ENCODE data around the gene ADGRA1. TPM values are rescaled to one million over a fixed set of nuclear protein-coding genes. Genes with fewer than 3 reads are reported as not detected.

Gene ADGRA1
- total RNA-seq, 1 donor from 2014 or later: under 0.01 TPM

- H3K4me3 ChIP-seq (ENCODE audit: low read length in 3 of 3): no peak overlapping the region
- H3K9me3 ChIP-seq (ENCODE audit: control insufficient read depth in 3 of 3, low read length in 3 of 3): no peaks in the 10 kb centered on the region
- H3K36me3 ChIP-seq (ENCODE audit: control insufficient read depth in 3 of 3, insufficient read depth in 3 of 3, low read length in 3 of 3): peaks cover 0 to 2% (median 0%) of the 10 kb centered on the region in 3 donors
- H3K4me1 ChIP-seq (ENCODE audit: control insufficient read depth in 3 of 3, insufficient read depth in 3 of 3, low read length in 3 of 3): no peaks in the 10 kb centered on the region
- peaks cover 5 to 21% (median 13%) of the 10 kb centered on the region in 3 donors for H3K27me3 ChIP-seq (ENCODE audit: control insufficient read depth in 3 of 3, insufficient read depth in 3 of 3, low read length in 3 of 3)
- no peak overlapping the region for H3K27ac ChIP-seq (ENCODE audit: low read depth, low read length)
- peak overlapping the region in 1 of 3 donors; percentile 33 for H3K9ac ChIP-seq (ENCODE audit: low read depth in 1 of 3, low read length in 3 of 3)
Observed at GRCh38 chr10:133124357-133125211, 36.9 kb downstream of the ADGRA1 start.

GRCh38 chr10:133125901-133126300, 38.2 kb downstream of the ADGRA1 start:
- H3K9me3 ChIP-seq (ENCODE audit: control insufficient read depth in 3 of 3, low read length in 3 of 3): no peaks in the 10 kb centered on the region
- H3K4me3 ChIP-seq (ENCODE audit: low read length in 3 of 3): no peak overlapping the region
- H3K27ac ChIP-seq (ENCODE audit: low read depth, low read length): no peak overlapping the region
- peaks cover 14 to 21% (median 18%) of the 10 kb centered on the region in 3 donors for H3K27me3 ChIP-seq (ENCODE audit: control insufficient read depth in 3 of 3, insufficient read depth in 3 of 3, low read length in 3 of 3)
- no peaks in the 10 kb centered on the region for H3K4me1 ChIP-seq (ENCODE audit: control insufficient read depth in 3 of 3, insufficient read depth in 3 of 3, low read length in 3 of 3)
- peaks cover 0 to 2% (median 0%) of the 10 kb centered on the region in 3 donors for H3K36me3 ChIP-seq (ENCODE audit: control insufficient read depth in 3 of 3, insufficient read depth in 3 of 3, low read length in 3 of 3)
- no peak overlapping the region for H3K9ac ChIP-seq (ENCODE audit: low read depth in 1 of 3, low read length in 3 of 3)

- no peak overlapping the region for H3K9ac ChIP-seq (ENCODE audit: low read depth in 1 of 3, low read length in 3 of 3)
- no peaks in the 10 kb centered on the region for H3K9me3 ChIP-seq (ENCODE audit: control insufficient read depth in 3 of 3, low read length in 3 of 3)
- no peak overlapping the region for H3K27ac ChIP-seq (ENCODE audit: low read depth, low read length)
- H3K36me3 ChIP-seq (ENCODE audit: control insufficient read depth in 3 of 3, insufficient read depth in 3 of 3, low read length in 3 of 3): no peaks in the 10 kb centered on the region
- no peaks in the 10 kb centered on the region for H3K4me1 ChIP-seq (ENCODE audit: control insufficient read depth in 3 of 3, insufficient read depth in 3 of 3, low read length in 3 of 3)
- H3K4me3 ChIP-seq (ENCODE audit: low read length in 3 of 3): no peak overlapping the region
- H3K27me3 ChIP-seq (ENCODE audit: control insufficient read depth in 3 of 3, insufficient read depth in 3 of 3, low read length in 3 of 3): peaks cover 18 to 24% (median 18%) of the 10 kb centered on the region in 3 donors
Observed at GRCh38 chr10:133126431-133127290, 38.9 kb downstream of the ADGRA1 start.

- Histone ChIP-seq H3K9me3 (ENCODE audit: control insufficient read depth in 3 of 3, low read length in 3 of 3) (no peaks in the 10 kb centered on the region), H3K9ac (ENCODE audit: low read depth in 1 of 3, low read length in 3 of 3) (no peak overlapping the region), H3K27me3 (ENCODE audit: control insufficient read depth in 3 of 3, insufficient read depth in 3 of 3, low read length in 3 of 3) (peaks cover 22 to 29% (median 24%) of the 10 kb centered on the region in 3 donors), H3K27ac (ENCODE audit: low read depth, low read length) (no peak overlapping the region), H3K36me3 (ENCODE audit: control insufficient read depth in 3 of 3, insufficient read depth in 3 of 3, low read length in 3 of 3) (no peaks in the 10 kb centered on the region), H3K4me3 (ENCODE audit: low read length in 3 of 3) (no peak overlapping the region), H3K4me1 (ENCODE audit: control insufficient read depth in 3 of 3, insufficient read depth in 3 of 3, low read length in 3 of 3) (no peaks in the 10 kb centered on the region)
Observed at GRCh38 chr10:133127291-133128125, 39.8 kb downstream of the ADGRA1 start.

- Histone ChIP-seq H3K27ac (ENCODE audit: low read depth, low read length) (no peak overlapping the region), H3K4me3 (ENCODE audit: low read length in 3 of 3) (no peak overlapping the region), H3K4me1 (ENCODE audit: control insufficient read depth in 3 of 3, insufficient read depth in 3 of 3, low read length in 3 of 3) (no peaks in the 10 kb centered on the region), H3K36me3 (ENCODE audit: control insufficient read depth in 3 of 3, insufficient read depth in 3 of 3, low read length in 3 of 3) (no peaks in the 10 kb centered on the region), H3K9ac (ENCODE audit: low read depth in 1 of 3, low read length in 3 of 3) (no peak overlapping the region), H3K9me3 (ENCODE audit: control insufficient read depth in 3 of 3, low read length in 3 of 3) (no peaks in the 10 kb centered on the region), H3K27me3 (ENCODE audit: control insufficient read depth in 3 of 3, insufficient read depth in 3 of 3, low read length in 3 of 3) (peaks cover 24 to 32% (median 25%) of the 10 kb centered on the region in 3 donors)
Observed at GRCh38 chr10:133128126-133129070, 40.7 kb downstream of the ADGRA1 start.

GRCh38 chr10:133129071-133129858, 41.5 kb downstream of the ADGRA1 start:
- H3K27me3 ChIP-seq (ENCODE audit: control insufficient read depth in 3 of 3, insufficient read depth in 3 of 3, low read length in 3 of 3): peaks cover 22 to 27% (median 23%) of the 10 kb centered on the region in 3 donors

GRCh38 chr10:133129859-133130495, 42.3 kb downstream of the ADGRA1 start:
- H3K9ac ChIP-seq (ENCODE audit: low read depth in 1 of 3, low read length in 3 of 3): no peak overlapping the region
- H3K36me3 ChIP-seq (ENCODE audit: control insufficient read depth in 3 of 3, insufficient read depth in 3 of 3, low read length in 3 of 3): no peaks in the 10 kb centered on the region
- no peak overlapping the region for H3K4me3 ChIP-seq (ENCODE audit: low read length in 3 of 3)
- H3K9me3 ChIP-seq (ENCODE audit: control insufficient read depth in 3 of 3, low read length in 3 of 3): no peaks in the 10 kb centered on the region
- H3K27ac ChIP-seq (ENCODE audit: low read depth, low read length): no peak overlapping the region
- peaks cover 17 to 24% (median 19%) of the 10 kb centered on the region in 3 donors for H3K27me3 ChIP-seq (ENCODE audit: control insufficient read depth in 3 of 3, insufficient read depth in 3 of 3, low read length in 3 of 3)
- H3K4me1 ChIP-seq (ENCODE audit: control insufficient read depth in 3 of 3, insufficient read depth in 3 of 3, low read length in 3 of 3): no peaks in the 10 kb centered on the region

More at GRCh38 chr10:133129071-133129858, 41.5 kb downstream of the ADGRA1 start:
- Histone ChIP-seq H3K4me3 (ENCODE audit: low read length in 3 of 3) (no peak overlapping the region), H3K4me1 (ENCODE audit: control insufficient read depth in 3 of 3, insufficient read depth in 3 of 3, low read length in 3 of 3) (no peaks in the 10 kb centered on the region), H3K9ac (ENCODE audit: low read depth in 1 of 3, low read length in 3 of 3) (no peak overlapping the region), H3K36me3 (ENCODE audit: control insufficient read depth in 3 of 3, insufficient read depth in 3 of 3, low read length in 3 of 3) (no peaks in the 10 kb centered on the region), H3K9me3 (ENCODE audit: control insufficient read depth in 3 of 3, low read length in 3 of 3) (no peaks in the 10 kb centered on the region), H3K27ac (ENCODE audit: low read depth, low read length) (no peak overlapping the region)

- Histone ChIP-seq H3K9me3 (ENCODE audit: control insufficient read depth in 3 of 3, low read length in 3 of 3) (no peaks in the 10 kb centered on the region), H3K27me3 (ENCODE audit: control insufficient read depth in 3 of 3, insufficient read depth in 3 of 3, low read length in 3 of 3) (peaks cover 17 to 24% (median 19%) of the 10 kb centered on the region in 3 donors), H3K36me3 (ENCODE audit: control insufficient read depth in 3 of 3, insufficient read depth in 3 of 3, low read length in 3 of 3) (no peaks in the 10 kb centered on the region), H3K4me3 (ENCODE audit: low read length in 3 of 3) (no peak overlapping the region), H3K27ac (ENCODE audit: low read depth, low read length) (no peak overlapping the region), H3K9ac (ENCODE audit: low read depth in 1 of 3, low read length in 3 of 3) (no peak overlapping the region), H3K4me1 (ENCODE audit: control insufficient read depth in 3 of 3, insufficient read depth in 3 of 3, low read length in 3 of 3) (no peaks in the 10 kb centered on the region)
Observed at GRCh38 chr10:133130602-133131001, 42.9 kb downstream of the ADGRA1 start.
